Body of pancreas (tissue), 4 donors: ENCODE measurements around the gene LURAP1L.

ENCODE experiments used
- CTCF ChIP-seq, 7 experiments: fragments of 450-650 bp in 4 of 7; fragments of 200-600 bp in 3 of 7; sonication (generic) in 3 of 7; IDR thresholded peaks; one replicate each; pipeline ENCODE4 v1.5.1; 2016 to 2019; ENCODE audit warnings: antibody characterized with exemption in 7 of 7
- POLR2A ChIP-seq, 3 donors: fragments of 450-650 bp; IDR thresholded peaks; one replicate each; pipeline ENCODE4 v1.6.1; 2016; ENCODE audit warnings: antibody characterized with exemption in 3 of 3, mild to moderate bottlenecking in 2 of 3

GRCh38 chr9:12775679-12776512, 1.1 kb downstream of the LURAP1L start:
- TF ChIP-seq CTCF (IDR thresholded peaks at IDR 0.05) (peak; percentile 12 to 66 (median 59)), POLR2A (IDR thresholded peaks at IDR 0.05) (peak; percentile 61 to 83 (median 72))
